ENCODE results near the gene CD164L2. TPM values are rescaled to one million over a fixed set of nuclear protein-coding genes. Genes with fewer than 3 reads are reported as not detected.

CD164L2 gene
- total RNA-seq, 1 donor from 2014 or later = not detected

GRCh38 chr1:27372022-27372807, 10.9 kb downstream of the CD164L2 start:
- Mint-ChIP-seq H3K4me1 (peaks cover 19% of the 10 kb centered on the region), H3K4me3 (no peak overlapping the region), H3K27me3 (no peaks in the 10 kb centered on the region), H3K27ac (no peak overlapping the region), H3K9me3 (no peaks in the 10 kb centered on the region), H3K36me3 (ENCODE audit: low read depth) (no peaks in the 10 kb centered on the region)
- no peak for DNase-seq
- intact Hi-C loops (cut with micrococcal nuclease) = no loop called here

GRCh38 chr1:27368869-27369582, 14.1 kb downstream of the CD164L2 start:
- Mint-ChIP-seq H3K36me3 (ENCODE audit: low read depth) (no peaks in the 10 kb centered on the region), H3K27me3 (no peaks in the 10 kb centered on the region), H3K4me3 (no peak overlapping the region), H3K9me3 (no peaks in the 10 kb centered on the region), H3K27ac (peak overlapping the region; percentile 29), H3K4me1 (peaks cover 36% of the 10 kb centered on the region)
- intact Hi-C loops (cut with micrococcal nuclease) = loop anchor here (5.0 kb wide), 1 partner anchor 358 kb away; the partner anchor contains the start of gene FAM76A
- DNase-seq = no peak

DNA sequence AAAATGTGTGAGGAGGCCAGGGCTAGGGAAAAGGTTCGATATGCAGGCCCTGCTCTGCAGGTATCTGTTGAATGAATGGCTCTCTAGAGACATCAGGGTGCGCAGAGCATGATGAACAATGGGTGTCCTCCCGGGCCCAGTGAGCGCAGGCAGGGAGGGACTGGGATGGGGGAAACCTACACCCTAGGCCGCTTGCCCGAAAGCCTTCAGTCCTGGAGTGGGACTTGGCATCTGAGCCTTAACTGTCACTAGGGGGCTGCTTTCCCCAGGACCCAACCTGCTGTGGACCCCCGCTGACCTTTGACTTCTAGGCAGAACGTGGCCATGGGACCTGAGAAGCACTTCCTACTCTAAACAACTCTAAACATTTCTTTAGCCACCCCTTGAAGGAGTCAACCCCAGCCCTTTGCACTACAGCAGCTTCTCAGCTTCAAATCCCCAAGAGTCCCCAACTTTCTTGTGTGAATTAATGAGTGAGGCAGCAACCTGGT, 15.9 kb downstream of the CD164L2 start:
- peak overlapping the region; percentile 80 for H3K27ac Mint-ChIP-seq
- no peaks in the 10 kb centered on the region for H3K36me3 Mint-ChIP-seq (ENCODE audit: low read depth)
- H3K27me3 Mint-ChIP-seq = no peaks in the 10 kb centered on the region
- no peaks in the 10 kb centered on the region for H3K9me3 Mint-ChIP-seq
- DNase-seq = no peak
- peaks cover 36% of the 10 kb centered on the region for H3K4me1 Mint-ChIP-seq
- peak overlapping the region; percentile 81 for H3K4me3 Mint-ChIP-seq
- intact Hi-C loops (cut with micrococcal nuclease) = loop anchor here (2.0 to 5.0 kb wide), 2 partner anchors 44 to 360 kb away; partner anchors contain the start of genes FAM76A and TMEM222

GRCh38 chr1:27366411-27367159, 16.5 kb downstream of the CD164L2 start, which contains the start of gene MAP3K6:
TSS of gene MAP3K6 (minus strand) at chr1:27366961. CDS start at chr1:27366597, 364 bp downstream.
- intact Hi-C loops (cut with micrococcal nuclease) = loop anchor here (1.0 to 5.0 kb wide), 3 partner anchors 26 to 361 kb away; partner anchors contain the start of genes FAM76A, GPR3 and TMEM222
- H3K27ac Mint-ChIP-seq = peak within 1 kb of the TSS; percentile 90

GRCh38 chr1:27366113-27366410, 17.1 kb downstream of the CD164L2 start:
- Mint-ChIP-seq H3K4me3 (peak overlapping the region; percentile 92), H3K27ac (peak overlapping the region; percentile 90), H3K27me3 (no peaks in the 10 kb centered on the region), H3K4me1 (peaks cover 38% of the 10 kb centered on the region), H3K36me3 (ENCODE audit: low read depth) (no peaks in the 10 kb centered on the region), H3K9me3 (no peaks in the 10 kb centered on the region)
- peak; percentile 95 for DNase-seq
- intact Hi-C loops (cut with micrococcal nuclease) = loop anchor here (1.0 to 5.0 kb wide), 3 partner anchors 26 to 361 kb away; partner anchors contain the start of genes FAM76A, GPR3 and TMEM222

More at GRCh38 chr1:27366411-27367159, 16.5 kb downstream of the CD164L2 start, which contains the start of gene MAP3K6:
- Mint-ChIP-seq H3K9me3 (no peaks in the 10 kb centered on the region), H3K36me3 (ENCODE audit: low read depth) (no peaks in the 10 kb centered on the region), H3K27me3 (no peaks in the 10 kb centered on the region), H3K4me3 (peak within 1 kb of the TSS; percentile 92), H3K4me1 (peaks cover 36% of the 10 kb centered on the region)
- DNase-seq = peak; percentile 88

- no peaks in the 10 kb centered on the region for H3K9me3 Mint-ChIP-seq
- DNase-seq = peak; percentile 90
- H3K4me1 Mint-ChIP-seq = peaks cover 38% of the 10 kb centered on the region
- H3K27me3 Mint-ChIP-seq = no peaks in the 10 kb centered on the region
- no peaks in the 10 kb centered on the region for H3K36me3 Mint-ChIP-seq (ENCODE audit: low read depth)
- intact Hi-C loops (cut with micrococcal nuclease) = loop anchor here (1.0 to 5.0 kb wide), 3 partner anchors 27 to 362 kb away; partner anchors contain the start of genes FAM76A, GPR3 and TMEM222
- peak overlapping the region; percentile 90 for H3K27ac Mint-ChIP-seq
- H3K4me3 Mint-ChIP-seq = peak overlapping the region; percentile 92
These were observed 17.6 kb downstream of the CD164L2 start for GRCh38 chr1:27365372-27366112.

DNA sequence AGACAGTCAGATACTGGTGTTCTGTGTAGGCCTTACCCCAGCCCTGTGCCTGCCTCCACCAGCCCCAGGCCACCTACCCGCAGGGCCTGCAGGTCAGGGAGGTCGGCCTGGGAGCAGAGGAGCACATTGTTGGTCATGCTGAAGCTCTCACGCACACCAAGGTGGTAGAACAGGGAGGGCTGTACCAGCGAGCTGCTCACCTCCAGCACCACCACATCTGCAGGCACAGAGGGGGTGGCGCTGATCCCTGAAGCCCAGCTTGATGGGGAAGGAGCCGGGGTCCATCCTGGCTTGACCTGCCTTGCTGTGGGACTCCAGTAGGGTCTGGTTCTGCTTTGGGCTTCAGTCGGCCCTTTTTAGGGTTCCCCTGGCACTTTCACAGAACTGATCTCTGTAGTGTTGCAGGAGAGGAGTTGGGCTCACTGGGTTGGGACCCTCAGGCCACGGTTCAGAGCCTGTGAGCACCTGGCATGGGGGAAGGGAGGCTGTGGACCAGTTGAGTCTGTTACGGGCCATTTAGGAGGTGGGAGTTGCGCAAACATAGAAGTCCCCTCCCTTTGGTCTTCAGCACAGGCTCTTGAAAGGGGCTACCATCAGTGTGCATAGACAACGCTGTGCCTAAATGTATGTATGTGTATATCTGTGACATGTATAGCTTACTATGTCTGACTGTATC, 18.3 kb downstream of the CD164L2 start:
- H3K27me3 Mint-ChIP-seq = no peaks in the 10 kb centered on the region
- peak overlapping the region; percentile 92 for H3K4me3 Mint-ChIP-seq
- peaks cover 38% of the 10 kb centered on the region for H3K4me1 Mint-ChIP-seq
- intact Hi-C loops (cut with micrococcal nuclease) = loop anchor here (5.0 kb wide), 1 partner anchor 362 kb away; the partner anchor contains the start of gene FAM76A
- H3K9me3 Mint-ChIP-seq = no peaks in the 10 kb centered on the region
- no peaks in the 10 kb centered on the region for H3K36me3 Mint-ChIP-seq (ENCODE audit: low read depth)
- H3K27ac Mint-ChIP-seq = no peak overlapping the region
- no peak for DNase-seq

- DNase-seq = no peak
- H3K4me1 Mint-ChIP-seq = peaks cover 39% of the 10 kb centered on the region
- no peak overlapping the region for H3K27ac Mint-ChIP-seq
- H3K4me3 Mint-ChIP-seq = peak overlapping the region; percentile 50
- no peaks in the 10 kb centered on the region for H3K9me3 Mint-ChIP-seq
- intact Hi-C loops (cut with micrococcal nuclease) = no loop called here
- no peaks in the 10 kb centered on the region for H3K36me3 Mint-ChIP-seq (ENCODE audit: low read depth)
- H3K27me3 Mint-ChIP-seq = no peaks in the 10 kb centered on the region
These were observed 19.1 kb downstream of the CD164L2 start for GRCh38 chr1:27363766-27364695.

GRCh38 chr1:27361553-27361952, 21.6 kb downstream of the CD164L2 start:
- intact Hi-C loops (cut with micrococcal nuclease) = no loop called here
- Mint-ChIP-seq H3K4me3 (peak overlapping the region; percentile 35), H3K4me1 (peaks cover 37% of the 10 kb centered on the region), H3K27ac (no peak overlapping the region), H3K9me3 (no peaks in the 10 kb centered on the region), H3K27me3 (no peaks in the 10 kb centered on the region), H3K36me3 (ENCODE audit: low read depth) (no peaks in the 10 kb centered on the region)
- no peak for DNase-seq

- H3K27ac Mint-ChIP-seq = no peak overlapping the region
- peak overlapping the region; percentile 75 for H3K4me3 Mint-ChIP-seq
- H3K4me1 Mint-ChIP-seq = peaks cover 40% of the 10 kb centered on the region
- H3K36me3 Mint-ChIP-seq (ENCODE audit: low read depth) = no peaks in the 10 kb centered on the region
- no peaks in the 10 kb centered on the region for H3K27me3 Mint-ChIP-seq
- DNase-seq = no peak
- intact Hi-C loops (cut with micrococcal nuclease) = no loop called here
- H3K9me3 Mint-ChIP-seq = no peaks in the 10 kb centered on the region
These were observed 22.1 kb downstream of the CD164L2 start for GRCh38 chr1:27361044-27361402.

DNA sequence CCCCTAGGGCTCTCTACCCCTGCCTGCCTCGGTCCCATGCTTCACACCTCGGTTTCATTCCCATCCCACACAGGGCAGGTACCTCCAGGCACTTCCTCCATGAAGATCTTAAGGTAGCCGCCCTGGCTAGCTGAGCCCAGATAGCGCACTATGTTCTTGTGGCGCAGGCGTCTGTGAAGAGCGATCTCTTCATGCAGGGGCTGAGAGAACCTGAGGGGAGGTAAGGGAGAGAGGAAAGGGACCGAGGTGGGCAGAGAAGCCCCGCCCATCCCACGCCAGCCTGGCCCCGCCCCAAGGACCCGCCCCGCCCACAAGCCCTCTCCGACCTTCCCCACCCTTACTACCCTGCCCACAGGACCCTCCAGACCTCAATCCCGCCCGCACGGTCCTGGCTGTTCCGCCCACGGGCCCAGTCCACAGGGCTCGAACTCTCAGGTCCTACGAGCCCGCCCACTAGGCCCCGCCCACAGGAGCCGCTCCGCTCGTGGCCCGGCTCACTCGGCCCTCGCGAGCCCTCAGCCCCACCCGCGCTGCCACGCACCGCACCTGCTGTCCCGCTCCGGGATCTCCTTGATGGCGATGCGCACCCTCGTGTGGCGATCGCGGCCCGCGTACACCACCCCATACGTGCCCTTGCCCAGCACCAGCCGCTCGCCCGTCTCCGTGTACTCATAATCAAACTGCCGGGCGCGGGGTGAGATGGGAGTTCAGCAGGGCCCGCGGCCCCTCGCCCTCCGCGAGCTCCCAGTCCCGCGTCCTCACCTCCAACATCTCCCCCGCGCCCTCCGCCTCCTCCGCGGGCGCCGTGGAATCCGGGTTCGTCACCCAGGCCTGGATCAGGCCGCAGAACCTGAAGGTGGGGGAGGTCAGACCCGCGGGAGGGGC, 22.7 kb downstream of the CD164L2 start:
- Mint-ChIP-seq H3K4me3 (peak overlapping the region; percentile 75), H3K9me3 (no peaks in the 10 kb centered on the region), H3K27me3 (no peaks in the 10 kb centered on the region), H3K36me3 (ENCODE audit: low read depth) (peaks cover 4% of the 10 kb centered on the region), H3K4me1 (peaks cover 38% of the 10 kb centered on the region), H3K27ac (peak overlapping the region; percentile 2)
- DNase-seq = peak; percentile 88
- intact Hi-C loops (cut with micrococcal nuclease) = no loop called here

Data from activated CD4-positive, alpha-beta T cell treated with anti-CD3 and anti-CD28 coated beads, Interleukin-2, amount 10 ng/mL, durations not matched to agents 24 days and 14 days (primary cell).